ENCODE data around the gene ARL10.
A peak's percentile ranks its signal among the peaks of the same experiment; 100 is the strongest.

Gene ARL10

GRCh38 chr5:176362233-176362490 is 3.1 kb upstream of the ARL10 start:
- no peak for DNase-seq

GRCh38 chr5:176364765-176365350 is 429 bp upstream of the ARL10 start:
- no peak for DNase-seq

GRCh38 chr5:176366232-176366894 is 1.1 kb downstream of the ARL10 start:
- no peak for DNase-seq

DNA sequence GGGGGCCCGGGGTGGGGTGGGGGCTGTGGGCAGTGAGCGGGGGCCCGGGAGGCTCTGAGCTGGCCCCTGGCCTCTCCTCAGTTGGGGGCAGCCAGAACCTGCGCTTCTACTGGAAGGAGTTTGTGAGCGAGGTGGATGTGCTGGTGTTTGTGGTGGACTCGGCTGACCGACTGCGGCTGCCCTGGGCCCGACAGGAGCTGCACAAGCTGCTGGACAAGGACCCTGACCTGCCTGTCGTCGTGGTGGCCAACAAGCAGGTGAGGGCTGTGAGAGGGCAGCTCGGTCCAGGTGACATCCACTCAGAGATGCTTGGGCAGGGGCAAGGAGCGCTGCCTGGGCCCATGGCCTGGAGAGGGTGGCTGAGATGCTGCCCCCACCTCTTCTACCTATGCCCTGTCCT is 3.4 kb downstream of the ARL10 start:
- no peak for DNase-seq

GRCh38 chr5:176369934-176370711 is 4.8 kb downstream of the ARL10 start:
- no peak for DNase-seq

DNA sequence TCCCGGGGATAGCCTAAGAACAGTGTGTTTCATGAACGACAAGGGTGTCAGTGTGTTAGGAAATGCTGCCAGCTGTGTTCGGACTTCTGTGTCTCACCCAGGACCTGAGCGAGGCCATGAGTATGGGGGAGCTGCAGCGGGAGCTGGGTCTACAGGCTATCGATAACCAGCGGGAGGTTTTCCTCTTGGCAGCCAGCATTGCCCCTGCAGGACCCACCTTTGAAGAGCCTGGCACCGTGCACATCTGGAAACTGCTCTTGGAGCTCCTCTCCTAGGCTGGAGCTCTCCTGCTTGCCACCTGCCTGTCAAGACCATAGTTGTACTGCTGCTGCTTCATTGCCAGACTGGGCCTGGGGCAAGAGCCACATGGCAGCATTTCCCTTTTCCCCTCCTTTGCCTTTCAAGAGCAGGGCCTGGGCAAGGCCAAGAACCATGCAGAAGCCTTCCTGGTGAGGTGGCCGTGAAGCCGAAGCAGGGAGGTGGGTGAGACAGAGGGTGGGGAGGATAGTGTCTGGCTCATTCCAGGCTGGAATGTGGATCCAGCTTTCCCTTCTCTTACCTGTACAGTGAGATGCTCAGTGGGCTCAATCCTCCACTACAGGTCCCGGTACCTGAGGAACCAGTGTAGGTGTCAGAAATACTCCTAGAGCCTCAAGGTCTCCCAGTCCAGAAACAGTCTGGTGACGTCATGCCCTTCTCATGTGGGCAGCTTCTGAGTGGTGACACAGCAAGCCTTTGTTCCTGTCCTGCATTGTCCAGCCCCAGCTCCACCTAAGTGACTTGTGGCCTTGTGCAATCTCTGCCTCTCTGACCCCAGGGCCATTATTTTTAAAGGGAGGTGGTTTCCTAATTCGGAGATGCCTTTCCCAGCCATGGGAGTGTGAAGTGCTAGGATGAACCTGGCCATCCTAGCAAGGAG is 6.6 kb downstream of the ARL10 start:
- peak; percentile 12 to 59 for DNase-seq

DNA sequence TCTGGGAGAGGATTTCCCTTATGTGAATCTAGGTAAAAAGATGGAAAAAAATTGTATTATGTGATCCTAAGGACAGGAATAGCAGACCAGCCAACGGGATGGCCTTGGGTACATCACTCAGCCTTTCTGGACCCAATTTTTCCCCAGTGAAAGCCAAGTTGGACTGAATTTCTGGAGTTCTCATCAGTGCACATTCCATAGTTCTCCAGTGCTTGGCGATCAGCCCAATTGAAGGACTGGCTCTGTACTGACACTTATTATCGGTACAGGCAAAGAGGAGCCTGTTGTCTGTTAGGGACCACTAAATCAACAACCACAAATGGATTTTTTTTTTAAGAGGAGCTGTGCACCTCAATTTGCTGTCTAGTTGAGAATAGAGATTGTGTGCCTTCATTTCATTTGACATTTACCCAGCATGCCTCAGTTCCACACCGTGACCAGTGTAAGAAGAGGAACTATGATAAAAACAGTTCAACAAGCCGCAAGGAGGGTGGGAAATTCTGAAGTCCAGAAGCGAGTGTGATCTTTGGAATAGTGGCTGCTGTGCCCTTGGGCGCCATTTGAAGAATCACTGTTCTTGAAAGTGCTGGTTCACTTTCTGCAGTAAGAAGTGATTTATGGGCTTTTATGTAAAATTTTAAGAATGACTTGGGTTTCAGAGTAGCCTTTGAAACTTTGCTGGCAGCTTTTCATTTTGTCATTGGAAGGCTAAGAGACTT is 8.0 kb downstream of the ARL10 start:
- DNase-seq = peak in 1 of 2 donors; percentile 8

- DNase-seq = no peak
These were observed 14.6 kb downstream of the ARL10 start for GRCh38 chr5:176379881-176380280.

GRCh38 chr5:176381423-176381822 is 16.1 kb downstream of the ARL10 start:
- no peak for DNase-seq

- DNase-seq = no peak
These were observed 16.7 kb downstream of the ARL10 start for GRCh38 chr5:176381979-176382378.

DNA sequence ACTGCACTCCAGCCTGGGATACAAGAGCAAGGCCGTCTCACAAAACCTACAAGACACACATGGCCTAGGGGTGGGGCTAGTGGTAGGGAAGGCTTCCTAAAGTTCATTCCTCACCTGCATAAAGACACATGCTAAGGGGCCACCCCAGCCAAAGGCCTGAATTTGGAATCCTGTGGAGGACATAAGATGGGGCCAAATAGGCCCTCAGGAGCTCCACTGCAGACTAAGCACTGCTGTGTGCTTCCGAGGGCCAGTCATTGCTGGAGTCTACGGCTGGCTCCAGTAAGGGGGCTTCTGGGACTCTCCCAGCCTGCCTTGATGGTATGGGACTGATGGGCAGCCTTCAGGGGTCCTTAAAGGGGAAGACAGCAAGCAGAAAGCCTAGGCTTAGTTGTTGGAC is 17.4 kb downstream of the ARL10 start:
- DNase-seq = no peak

- DNase-seq = no peak
These were observed 18.1 kb downstream of the ARL10 start for GRCh38 chr5:176383248-176383905.

DNA sequence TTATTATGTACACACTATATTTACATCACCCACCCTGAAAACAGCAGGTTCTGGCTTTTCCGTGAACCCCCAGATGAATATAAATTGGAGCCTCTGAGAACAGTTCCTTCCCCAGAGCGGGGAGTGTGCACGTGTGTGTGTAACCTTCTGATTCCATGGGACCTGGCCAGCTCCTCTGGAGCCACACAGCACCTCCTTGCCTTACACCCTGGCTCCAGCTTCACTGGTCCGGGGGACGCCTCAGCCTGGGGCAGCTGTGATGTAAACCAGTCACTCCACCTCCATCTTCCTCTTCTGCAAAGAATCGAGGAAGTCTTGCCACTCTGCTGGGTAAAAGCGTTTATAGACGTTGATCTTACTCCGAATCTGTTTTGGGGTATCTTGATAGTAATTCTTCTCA is 18.7 kb downstream of the ARL10 start:
- no peak for DNase-seq

- DNase-seq = no peak
These were observed 19.2 kb downstream of the ARL10 start for GRCh38 chr5:176384366-176384930.

DNA sequence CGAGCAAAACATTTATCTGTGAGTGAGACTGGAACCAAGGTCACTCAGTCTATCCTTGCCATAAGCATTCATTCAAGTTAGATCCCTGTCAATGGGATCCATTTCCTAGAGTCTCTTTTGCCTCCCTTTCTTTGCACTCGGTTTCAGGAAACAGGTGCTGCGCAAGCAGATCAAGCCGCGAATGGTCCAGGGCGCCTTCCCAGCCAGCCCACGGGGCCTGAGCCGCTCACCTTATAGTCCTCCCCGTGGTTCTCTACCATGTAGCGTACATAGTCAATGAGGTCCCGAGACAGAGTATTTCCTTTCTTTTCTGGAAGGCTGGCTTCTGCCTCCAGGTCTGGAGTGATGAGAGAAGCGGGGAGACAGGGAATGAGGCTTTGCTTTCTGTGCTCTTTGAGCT is 19.7 kb downstream of the ARL10 start:
- DNase-seq = no peak

DNA sequence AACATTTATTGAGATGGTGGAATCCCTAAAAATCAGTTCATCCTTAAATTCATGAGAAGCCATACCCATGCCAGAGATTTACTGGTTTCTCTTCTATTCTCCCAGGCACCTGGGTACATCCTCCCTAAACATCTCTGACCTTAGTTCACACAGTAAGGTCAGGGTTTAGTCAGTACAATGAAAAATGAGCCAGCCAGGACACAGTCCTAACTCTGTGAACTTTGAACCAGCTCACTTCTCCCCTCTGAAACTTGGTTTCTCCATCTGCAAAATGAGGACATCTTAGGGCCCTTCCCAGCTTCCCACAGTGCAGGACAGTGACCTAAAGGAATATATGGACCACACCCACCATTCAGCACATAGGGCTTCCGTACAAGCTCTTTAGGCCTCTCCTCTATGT is 21.2 kb downstream of the ARL10 start:
- no peak for DNase-seq

- DNase-seq = no peak
These were observed 22.2 kb downstream of the ARL10 start for GRCh38 chr5:176387384-176387925.

DNA sequence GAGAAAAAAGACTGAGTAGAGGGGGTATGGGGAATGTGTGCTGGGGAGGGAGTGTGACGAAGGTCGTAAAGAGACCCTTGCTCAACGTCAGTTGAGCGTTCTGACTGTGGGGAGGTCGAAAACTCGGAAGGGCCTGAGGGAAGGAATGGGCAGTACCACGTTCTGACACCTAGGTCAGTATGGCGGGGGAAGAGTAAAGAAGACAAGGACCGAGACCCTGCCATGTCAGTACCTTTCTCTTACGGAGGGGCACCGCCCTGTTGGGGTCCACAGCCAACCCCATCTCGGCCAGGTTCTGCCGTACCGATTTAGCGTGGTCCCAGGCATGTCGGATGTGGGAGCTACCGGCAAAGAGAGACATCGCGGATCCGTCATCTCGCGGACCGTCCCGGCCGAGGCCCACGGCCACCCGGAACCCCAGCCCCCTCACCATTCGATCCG is 22.7 kb downstream of the ARL10 start:
- DNase-seq = peak in 1 of 2 donors; percentile 9

- DNase-seq = peak; percentile 98 to 99
These were observed 23.3 kb downstream of the ARL10 start, which contains the start of the genes HIGD2A and NOP16 for GRCh38 chr5:176388444-176389134. Gene HIGD2A, plus strand, starts transcription at chr5:176388751. Its CDS starts 69 bp downstream, at chr5:176388820. Gene NOP16, minus strand, starts transcription at chr5:176388598. Its CDS starts 59 bp downstream, at chr5:176388539.
